GM06990 (cell line): ENCODE measurements around the gene EIF2D.

Experiments used
- DNase-seq: peaks from one replicate; pipeline ENCODE4 v3.0.0-alpha.2; 2011; ENCODE audit not compliant: insufficient read length; ENCODE audit errors: extremely low read depth
- H3K27me3 ChIP-seq: replicated peaks from 2 replicates; pipeline ENCODE4 v1.6.0; 2011; ENCODE audit warnings: low read length; ENCODE audit not compliant: control insufficient read depth, insufficient read depth
- H3K36me3 ChIP-seq: 2 replicates; pipeline ENCODE4 v1.5.1; 2011; ENCODE audit warnings: low read length; ENCODE audit not compliant: control insufficient read depth, insufficient read depth
- H3K4me3 ChIP-seq: replicated peaks from 2 replicates; pipeline ENCODE4 v1.5.1; 2011; ENCODE audit warnings: low read depth, mild to moderate bottlenecking, control low read depth, low read length
- CTCF ChIP-seq: IDR thresholded peaks from 2 replicates; pipeline ENCODE4 v1.5.1; 2011; ENCODE audit warnings: low read length, control low read depth, mild to moderate bottlenecking, inconsistent platforms; ENCODE audit not compliant: insufficient read depth, poor library complexity, severe bottlenecking

EIF2D gene

GRCh38 chr1:206575894-206576737, 36.1 kb downstream of the EIF2D start:
- no peak for TF ChIP-seq CTCF
- Histone ChIP-seq H3K36me3 (peaks cover 11% of the 10 kb centered on the region), H3K4me3 (no peak overlapping the region), H3K27me3 (no peaks in the 10 kb centered on the region)
- no peak for DNase-seq

GRCh38 chr1:206575165-206575893, 36.9 kb downstream of the EIF2D start:
- peak; percentile 41 for DNase-seq
- Histone ChIP-seq H3K27me3 (no peaks in the 10 kb centered on the region), H3K4me3 (no peak overlapping the region; the same call in 1 of the 2 replicates), H3K36me3 (peaks cover 11% of the 10 kb centered on the region)
- no peak for TF ChIP-seq CTCF

- H3K27me3 ChIP-seq = no peaks in the 10 kb centered on the region
- peaks cover 16% of the 10 kb centered on the region for H3K36me3 ChIP-seq
- no peak overlapping the region for H3K4me3 ChIP-seq
- no peak for DNase-seq
- TF ChIP-seq CTCF = no peak
Measured at GRCh38 chr1:206573762-206574161, 38.5 kb downstream of the EIF2D start.

- no peak for TF ChIP-seq CTCF
- DNase-seq = no peak
- Histone ChIP-seq H3K4me3 (no peak overlapping the region), H3K36me3 (peaks cover 20% of the 10 kb centered on the region), H3K27me3 (no peaks in the 10 kb centered on the region)
Measured at GRCh38 chr1:206573319-206573718, 38.9 kb downstream of the EIF2D start.

- TF ChIP-seq CTCF = no peak
- DNase-seq = no peak
- H3K27me3 ChIP-seq = no peaks in the 10 kb centered on the region
- peaks cover 24% of the 10 kb centered on the region for H3K36me3 ChIP-seq
- no peak overlapping the region for H3K4me3 ChIP-seq
Measured at GRCh38 chr1:206572835-206573234, 39.4 kb downstream of the EIF2D start.
